ENCODE results near the gene RORC.

The RORC gene

GRCh38 chr1:151777317-151777716, 54.3 kb downstream of the RORC start:
- no peak overlapping the region for H3K4me2 ChIP-seq (ENCODE audit: low read length)
- no peaks in the 10 kb centered on the region; the same call in 1 of the 2 replicates for H3K36me3 ChIP-seq (ENCODE audit: insufficient read depth, low read length)
- H2AFZ ChIP-seq (ENCODE audit: low read length) = no peak overlapping the region
- H3K4me1 ChIP-seq (ENCODE audit: insufficient read depth, low read length, severe bottlenecking) = no peaks in the 10 kb centered on the region
- no peaks in the 10 kb centered on the region for H4K20me1 ChIP-seq (ENCODE audit: insufficient read depth, low read length)
- no peak overlapping the region for H3K27ac ChIP-seq (ENCODE audit: low read depth, low read length, poor library complexity, severe bottlenecking)
- H3K27me3 ChIP-seq (ENCODE audit: insufficient read depth, low read length) = no peaks in the 10 kb centered on the region
- H3K79me2 ChIP-seq (ENCODE audit: insufficient read depth, low read length) = no peaks in the 10 kb centered on the region
- no peaks in the 10 kb centered on the region for H3K9me3 ChIP-seq (ENCODE audit: low read length)
- H3K4me3 ChIP-seq (ENCODE audit: low read depth, low read length, poor library complexity, severe bottlenecking) = no peak overlapping the region
- no peak overlapping the region for H3K9ac ChIP-seq (ENCODE audit: low read length)
- H3K9me2 ChIP-seq (ENCODE audit: low read depth, low read length) = no peaks in the 10 kb centered on the region
- TF ChIP-seq CTCF (IDR thresholded peaks at IDR 0.05; ENCODE audit: low read length) (no peak), EZH2 (IDR thresholded peaks at IDR 0.05; ENCODE audit: borderline replicate concordance, low read length) (no peak)
- H3F3A ChIP-seq (ENCODE audit: insufficient read depth, low read length) = no peaks in the 10 kb centered on the region

DNA sequence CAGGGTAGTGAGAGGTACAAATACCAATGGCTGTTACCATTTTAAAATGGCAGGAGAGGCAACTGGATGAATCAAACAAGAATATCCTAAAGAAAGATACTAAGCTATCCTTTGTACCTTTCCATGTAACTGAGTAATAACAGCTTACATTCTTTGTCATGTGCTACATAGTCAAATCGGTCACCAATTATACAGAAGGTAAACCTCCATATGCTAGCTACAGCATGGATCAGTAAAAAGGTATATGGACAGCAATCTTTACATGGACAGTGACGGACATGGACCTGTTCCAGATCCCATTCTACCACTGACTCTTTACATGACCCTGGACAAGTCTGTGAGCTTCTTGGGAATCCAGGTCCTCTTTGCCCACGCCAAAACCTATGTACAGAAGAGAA, 54.9 kb downstream of the RORC start:
- TF ChIP-seq EZH2 (IDR thresholded peaks at IDR 0.05; ENCODE audit: borderline replicate concordance, low read length) = no peak
- TF ChIP-seq CTCF (IDR thresholded peaks at IDR 0.05; ENCODE audit: low read length) = no peak
- Histone ChIP-seq H3F3A (ENCODE audit: insufficient read depth, low read length) (no peaks in the 10 kb centered on the region), H3K9ac (ENCODE audit: low read length) (no peak overlapping the region), H4K20me1 (ENCODE audit: insufficient read depth, low read length) (no peaks in the 10 kb centered on the region), H3K9me3 (ENCODE audit: low read length) (no peaks in the 10 kb centered on the region), H3K79me2 (ENCODE audit: insufficient read depth, low read length) (no peaks in the 10 kb centered on the region), H3K27me3 (ENCODE audit: insufficient read depth, low read length) (no peaks in the 10 kb centered on the region), H3K4me1 (ENCODE audit: insufficient read depth, low read length, severe bottlenecking) (no peaks in the 10 kb centered on the region), H3K27ac (ENCODE audit: low read depth, low read length, poor library complexity, severe bottlenecking) (no peak overlapping the region), H3K9me2 (ENCODE audit: low read depth, low read length) (no peaks in the 10 kb centered on the region), H3K4me3 (ENCODE audit: low read depth, low read length, poor library complexity, severe bottlenecking) (no peak overlapping the region), H3K36me3 (ENCODE audit: insufficient read depth, low read length) (no peaks in the 10 kb centered on the region; the same call in 1 of the 2 replicates), H2AFZ (ENCODE audit: low read length) (no peak overlapping the region), H3K4me2 (ENCODE audit: low read length) (no peak overlapping the region)

- Histone ChIP-seq H3K36me3 (ENCODE audit: insufficient read depth, low read length) (no peaks in the 10 kb centered on the region; the same call in 1 of the 2 replicates), H3K9me2 (ENCODE audit: low read depth, low read length) (no peaks in the 10 kb centered on the region), H3K27me3 (ENCODE audit: insufficient read depth, low read length) (no peaks in the 10 kb centered on the region), H3K4me2 (ENCODE audit: low read length) (no peak overlapping the region), H3K4me1 (ENCODE audit: insufficient read depth, low read length, severe bottlenecking) (no peaks in the 10 kb centered on the region), H3K9me3 (ENCODE audit: low read length) (no peaks in the 10 kb centered on the region), H2AFZ (ENCODE audit: low read length) (no peak overlapping the region), H4K20me1 (ENCODE audit: insufficient read depth, low read length) (no peaks in the 10 kb centered on the region), H3K79me2 (ENCODE audit: insufficient read depth, low read length) (no peaks in the 10 kb centered on the region), H3K27ac (ENCODE audit: low read depth, low read length, poor library complexity, severe bottlenecking) (no peak overlapping the region), H3K9ac (ENCODE audit: low read length) (no peak overlapping the region), H3K4me3 (ENCODE audit: low read depth, low read length, poor library complexity, severe bottlenecking) (no peak overlapping the region), H3F3A (ENCODE audit: insufficient read depth, low read length) (no peaks in the 10 kb centered on the region)
- TF ChIP-seq EZH2 (IDR thresholded peaks at IDR 0.05; ENCODE audit: borderline replicate concordance, low read length) = no peak
- TF ChIP-seq CTCF (IDR thresholded peaks at IDR 0.05; ENCODE audit: low read length) = no peak
These were observed 55.5 kb downstream of the RORC start for GRCh38 chr1:151775894-151776664.
